ENCODE results near the gene AQP10. TPM values are rescaled to one million over a fixed set of nuclear protein-coding genes. Genes with fewer than 3 reads are reported as not detected.
"Not testable (repeated sequence)": the region's sequence is repeated elsewhere in the genome, so short reads cannot be mapped to it uniquely, and the experiment has no call there.

Gene AQP10
- total RNA-seq, 1 experiment from 2014 or later: not detected

DNA sequence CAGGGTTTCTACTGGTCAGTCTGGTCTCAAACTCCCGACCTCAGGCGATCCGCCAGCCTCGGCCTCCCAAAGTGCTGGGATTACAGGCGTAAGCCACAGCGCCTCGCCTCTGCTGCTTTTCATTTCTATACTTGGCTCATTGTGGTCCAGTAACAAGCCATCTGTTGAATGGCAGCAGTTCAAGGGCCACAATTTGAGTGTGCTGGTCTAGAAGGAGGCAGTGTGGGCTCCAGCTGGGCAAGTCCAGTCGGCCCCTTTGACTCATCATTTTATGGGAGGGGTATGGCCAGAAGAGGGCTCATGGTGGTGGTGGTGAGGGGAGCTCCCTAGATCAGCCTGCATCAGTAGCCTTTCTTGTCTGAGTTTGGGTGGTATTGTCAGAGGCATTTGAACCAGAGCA lies 37.6 kb downstream of the AQP10 start:
- BruUV-seq (replicated peaks): no TSS peak
- ChIA-PET POLR2A (ENCODE audit: low non-redundant PET) (no interaction called here), CTCF (interaction anchor here (0.7 kb wide), 1 partner anchor 33 kb away, joined by 4 read pairs; no protein-coding TSS in a partner anchor)
- Histone ChIP-seq H3K4me3 (ENCODE audit: low read depth, low read length, poor library complexity, severe bottlenecking) (no peak overlapping the region), H3K4me1 (ENCODE audit: insufficient read depth, low read length, poor library complexity, severe bottlenecking) (no peaks in the 10 kb centered on the region), H3K9me3 (ENCODE audit: low read depth, low read length, poor library complexity, severe bottlenecking) (no peaks in the 10 kb centered on the region), H3K27me3 (replicated peaks; ENCODE audit: insufficient read depth, low read depth, low read length, poor library complexity) (no peaks in the 10 kb centered on the region), H3K27ac (ENCODE audit: low read depth, low read length, poor library complexity, severe bottlenecking) (no peak overlapping the region), H3K36me3 (ENCODE audit: insufficient read depth, low read length, poor library complexity, severe bottlenecking) (no peaks in the 10 kb centered on the region)
- intact Hi-C loops (cut with micrococcal nuclease; ENCODE audit: unreplicated experiment): no loop called here
- no peak for TF ChIP-seq EZH2 (IDR thresholded peaks at IDR 0.05; ENCODE audit: borderline replicate concordance, low read depth, low read length, poor library complexity, severe bottlenecking)
- TF ChIP-seq, protein P1, sequence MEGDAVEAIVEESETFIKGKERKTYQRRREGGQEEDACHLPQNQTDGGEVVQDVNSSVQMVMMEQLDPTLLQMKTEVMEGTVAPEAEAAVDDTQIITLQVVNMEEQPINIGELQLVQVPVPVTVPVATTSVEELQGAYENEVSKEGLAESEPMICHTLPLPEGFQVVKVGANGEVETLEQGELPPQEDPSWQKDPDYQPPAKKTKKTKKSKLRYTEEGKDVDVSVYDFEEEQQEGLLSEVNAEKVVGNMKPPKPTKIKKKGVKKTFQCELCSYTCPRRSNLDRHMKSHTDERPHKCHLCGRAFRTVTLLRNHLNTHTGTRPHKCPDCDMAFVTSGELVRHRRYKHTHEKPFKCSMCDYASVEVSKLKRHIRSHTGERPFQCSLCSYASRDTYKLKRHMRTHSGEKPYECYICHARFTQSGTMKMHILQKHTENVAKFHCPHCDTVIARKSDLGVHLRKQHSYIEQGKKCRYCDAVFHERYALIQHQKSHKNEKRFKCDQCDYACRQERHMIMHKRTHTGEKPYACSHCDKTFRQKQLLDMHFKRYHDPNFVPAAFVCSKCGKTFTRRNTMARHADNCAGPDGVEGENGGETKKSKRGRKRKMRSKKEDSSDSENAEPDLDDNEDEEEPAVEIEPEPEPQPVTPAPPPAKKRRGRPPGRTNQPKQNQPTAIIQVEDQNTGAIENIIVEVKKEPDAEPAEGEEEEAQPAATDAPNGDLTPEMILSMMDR (conservative IDR thresholded peaks at IDR 0.05; ENCODE audit: low read depth, low read length): no peak
- DNase-seq (ENCODE audit: low spot score): no peak

DNA sequence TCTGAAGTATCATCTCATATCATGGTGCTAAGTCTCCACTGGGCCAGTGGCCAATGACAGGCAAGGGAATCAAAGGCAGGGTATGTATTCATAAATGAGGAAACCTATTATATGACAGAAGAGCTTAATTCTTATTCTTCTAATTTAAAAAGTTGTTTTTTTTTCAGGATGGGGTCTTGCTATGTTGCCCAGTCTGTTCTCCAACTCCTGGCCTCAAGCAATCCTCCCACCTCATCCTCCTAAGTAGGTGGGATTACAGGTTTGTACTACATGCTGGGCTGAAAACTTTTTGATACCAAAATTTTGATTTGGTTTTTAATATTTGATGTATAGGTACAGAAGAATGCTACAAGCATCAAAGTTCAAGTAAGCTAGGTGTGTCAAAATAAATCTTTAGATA lies 39.4 kb downstream of the AQP10 start:
- no TSS peak for BruUV-seq (replicated peaks)
- intact Hi-C loops (cut with micrococcal nuclease; ENCODE audit: unreplicated experiment): no loop called here
- H3K4me1 ChIP-seq (ENCODE audit: insufficient read depth, low read length, poor library complexity, severe bottlenecking): no peaks in the 10 kb centered on the region

DNA sequence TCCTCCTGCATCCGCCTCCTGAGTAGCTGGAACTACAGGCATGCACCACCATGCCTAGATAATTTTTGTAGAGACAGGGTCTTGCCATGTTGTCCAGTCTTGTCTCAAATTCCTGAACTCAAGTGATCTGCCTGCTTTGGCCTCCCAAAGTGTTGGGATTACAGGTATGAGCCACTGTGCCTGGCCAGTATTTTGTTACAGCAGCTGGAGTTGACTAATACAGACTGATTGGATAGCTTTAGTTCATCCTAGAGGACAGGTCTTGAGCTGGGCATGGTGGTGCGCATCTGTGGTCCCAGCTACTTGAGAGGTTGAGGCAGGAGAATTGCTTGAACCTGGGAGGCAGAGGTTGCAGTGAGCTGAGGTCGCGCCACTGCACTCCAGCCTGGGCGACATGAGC lies 40.0 kb downstream of the AQP10 start:
- BruUV-seq (replicated peaks); H3K4me3 ChIP-seq (ENCODE audit: low read depth, low read length, poor library complexity, severe bottlenecking); H3K36me3 ChIP-seq (ENCODE audit: insufficient read depth, low read length, poor library complexity, severe bottlenecking); POLR2A ChIA-PET (ENCODE audit: low non-redundant PET); H3K27ac ChIP-seq (ENCODE audit: low read depth, low read length, poor library complexity, severe bottlenecking); H3K4me1 ChIP-seq (ENCODE audit: insufficient read depth, low read length, poor library complexity, severe bottlenecking); H3K9me3 ChIP-seq (ENCODE audit: low read depth, low read length, poor library complexity, severe bottlenecking); H3K27me3 ChIP-seq (replicated peaks; ENCODE audit: insufficient read depth, low read depth, low read length, poor library complexity); intact Hi-C loops (cut with micrococcal nuclease; ENCODE audit: unreplicated experiment); DNase-seq (ENCODE audit: low spot score): not testable (repeated sequence)
- CTCF ChIA-PET: interaction anchor here (0.6 kb wide), 1 partner anchor 10 kb away, joined by 3 read pairs; no protein-coding TSS in a partner anchor

More for the DNA sequence above, 39.4 kb downstream of the AQP10 start:
- DNase-seq (ENCODE audit: low spot score): no peak
- Histone ChIP-seq H3K9me3 (ENCODE audit: low read depth, low read length, poor library complexity, severe bottlenecking) (no peaks in the 10 kb centered on the region), H3K27me3 (replicated peaks; ENCODE audit: insufficient read depth, low read depth, low read length, poor library complexity) (no peaks in the 10 kb centered on the region), H3K4me3 (ENCODE audit: low read depth, low read length, poor library complexity, severe bottlenecking) (no peak overlapping the region), H3K36me3 (ENCODE audit: insufficient read depth, low read length, poor library complexity, severe bottlenecking) (no peaks in the 10 kb centered on the region), H3K27ac (ENCODE audit: low read depth, low read length, poor library complexity, severe bottlenecking) (no peak overlapping the region)
- ChIA-PET POLR2A (ENCODE audit: low non-redundant PET) (no interaction called here), CTCF (no interaction called here)
- TF ChIP-seq, protein P1 (conservative IDR thresholded peaks at IDR 0.05; ENCODE audit: low read depth, low read length): no peak
- TF ChIP-seq EZH2 (IDR thresholded peaks at IDR 0.05; ENCODE audit: borderline replicate concordance, low read depth, low read length, poor library complexity, severe bottlenecking): no peak

DNA sequence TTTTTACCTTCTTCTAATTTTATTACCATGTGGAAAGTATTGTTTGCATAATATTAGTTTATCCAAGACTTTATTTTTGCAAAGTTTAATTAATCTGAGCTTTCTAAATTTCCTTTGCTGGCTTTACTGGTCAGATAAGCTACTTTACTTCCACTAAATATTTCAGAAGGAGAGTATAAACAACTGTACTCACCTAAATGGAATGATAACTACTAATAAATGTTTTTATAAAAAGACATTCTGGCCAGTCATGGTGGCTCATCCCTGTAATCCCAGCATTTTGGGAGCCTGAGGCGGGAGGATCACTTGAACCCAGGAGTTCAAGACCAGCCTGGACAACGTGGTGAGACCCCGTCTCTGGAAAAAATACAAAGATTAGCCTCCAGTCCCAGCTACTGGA lies 40.5 kb downstream of the AQP10 start:
- no peak overlapping the region for H3K4me3 ChIP-seq (ENCODE audit: low read depth, low read length, poor library complexity, severe bottlenecking)
- no peaks in the 10 kb centered on the region for H3K4me1 ChIP-seq (ENCODE audit: insufficient read depth, low read length, poor library complexity, severe bottlenecking)
- TF ChIP-seq, protein P1 (conservative IDR thresholded peaks at IDR 0.05; ENCODE audit: low read depth, low read length): no peak
- TF ChIP-seq EZH2 (IDR thresholded peaks at IDR 0.05; ENCODE audit: borderline replicate concordance, low read depth, low read length, poor library complexity, severe bottlenecking): no peak
- POLR2A ChIA-PET (ENCODE audit: low non-redundant PET): no interaction called here
- H3K27me3 ChIP-seq (replicated peaks; ENCODE audit: insufficient read depth, low read depth, low read length, poor library complexity): no peaks in the 10 kb centered on the region
- CTCF ChIA-PET: interaction anchor here (0.6 kb wide), 1 partner anchor 9 kb away, joined by 3 read pairs; no protein-coding TSS in a partner anchor
- H3K27ac ChIP-seq (ENCODE audit: low read depth, low read length, poor library complexity, severe bottlenecking): no peak overlapping the region
- no peaks in the 10 kb centered on the region for H3K36me3 ChIP-seq (ENCODE audit: insufficient read depth, low read length, poor library complexity, severe bottlenecking)
- BruUV-seq (replicated peaks): no TSS peak
- intact Hi-C loops (cut with micrococcal nuclease; ENCODE audit: unreplicated experiment): no loop called here
- H3K9me3 ChIP-seq (ENCODE audit: low read depth, low read length, poor library complexity, severe bottlenecking): no peaks in the 10 kb centered on the region
- DNase-seq (ENCODE audit: low spot score): no peak

Data from A673 (cell line).